ENCODE data around the gene ESPNL.

Gene ESPNL

DNA sequence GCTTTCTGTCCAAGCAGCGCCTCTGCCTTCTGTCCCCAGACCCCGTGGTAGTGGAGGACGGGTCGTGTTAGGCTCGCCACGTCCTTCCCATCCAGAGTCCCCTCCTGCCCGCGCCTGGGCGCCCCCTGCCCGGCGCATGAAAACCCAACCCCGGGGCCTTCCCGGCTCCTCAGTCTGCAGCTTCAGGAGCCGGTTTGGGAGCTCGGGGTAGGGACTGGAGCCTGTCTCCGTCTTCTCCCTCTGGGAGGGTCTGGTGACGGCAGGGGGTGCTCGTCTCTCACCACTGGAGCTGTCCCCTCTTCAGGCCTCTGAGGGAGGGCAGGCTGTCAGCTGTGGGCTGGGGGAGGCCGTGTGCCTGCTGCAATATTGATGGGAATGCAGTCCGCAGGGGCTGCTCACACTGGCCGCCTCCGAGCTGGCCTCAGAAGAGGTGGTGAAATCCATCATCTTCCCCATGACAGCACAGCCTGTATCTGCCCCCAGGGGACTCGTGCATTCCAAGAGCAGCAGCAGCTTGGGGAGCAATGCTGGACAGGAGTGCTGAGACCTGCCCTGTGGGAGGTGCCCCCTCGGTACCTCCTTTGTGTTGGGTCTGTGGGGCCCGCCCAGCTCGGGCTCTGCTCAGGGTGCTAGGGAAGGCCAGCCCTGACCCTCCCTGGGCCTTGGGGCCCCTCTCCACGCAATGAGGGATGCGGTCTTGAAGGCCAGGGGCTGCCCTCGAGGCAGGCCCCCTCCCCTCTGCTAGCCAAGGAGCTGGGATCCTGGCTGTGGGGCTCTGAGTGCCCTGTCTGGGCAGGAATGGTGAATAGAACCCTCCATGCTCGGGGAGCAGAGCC, 20.5 kb downstream of the ESPNL start:
- Histone ChIP-seq H3K4me3 (ENCODE audit: low read depth, low read length) (no peak overlapping the region), H3K9ac (ENCODE audit: low read depth, low read length) (no peak overlapping the region), H3K27me3 (ENCODE audit: control insufficient read depth, insufficient read depth, low read length) (no peaks in the 10 kb centered on the region), H3K36me3 (ENCODE audit: control insufficient read depth, insufficient read depth, low read length) (no peaks in the 10 kb centered on the region), H3K4me1 (ENCODE audit: control insufficient read depth, insufficient read depth, low read length) (no peaks in the 10 kb centered on the region), H3K27ac (ENCODE audit: low read depth, low read length) (no peak overlapping the region), H3K9me3 (ENCODE audit: control insufficient read depth, insufficient read depth, low read length) (no peaks in the 10 kb centered on the region)

GRCh38 chr2:238121511-238122286, 21.6 kb downstream of the ESPNL start:
- no peaks in the 10 kb centered on the region for H3K36me3 ChIP-seq (ENCODE audit: control insufficient read depth, insufficient read depth, low read length)
- H3K4me1 ChIP-seq (ENCODE audit: control insufficient read depth, insufficient read depth, low read length): no peaks in the 10 kb centered on the region
- H3K9me3 ChIP-seq (ENCODE audit: control insufficient read depth, insufficient read depth, low read length): no peaks in the 10 kb centered on the region
- H3K27me3 ChIP-seq (ENCODE audit: control insufficient read depth, insufficient read depth, low read length): no peaks in the 10 kb centered on the region
- H3K9ac ChIP-seq (ENCODE audit: low read depth, low read length): no peak overlapping the region
- H3K4me3 ChIP-seq (ENCODE audit: low read depth, low read length): no peak overlapping the region
- H3K27ac ChIP-seq (ENCODE audit: low read depth, low read length): no peak overlapping the region

DNA sequence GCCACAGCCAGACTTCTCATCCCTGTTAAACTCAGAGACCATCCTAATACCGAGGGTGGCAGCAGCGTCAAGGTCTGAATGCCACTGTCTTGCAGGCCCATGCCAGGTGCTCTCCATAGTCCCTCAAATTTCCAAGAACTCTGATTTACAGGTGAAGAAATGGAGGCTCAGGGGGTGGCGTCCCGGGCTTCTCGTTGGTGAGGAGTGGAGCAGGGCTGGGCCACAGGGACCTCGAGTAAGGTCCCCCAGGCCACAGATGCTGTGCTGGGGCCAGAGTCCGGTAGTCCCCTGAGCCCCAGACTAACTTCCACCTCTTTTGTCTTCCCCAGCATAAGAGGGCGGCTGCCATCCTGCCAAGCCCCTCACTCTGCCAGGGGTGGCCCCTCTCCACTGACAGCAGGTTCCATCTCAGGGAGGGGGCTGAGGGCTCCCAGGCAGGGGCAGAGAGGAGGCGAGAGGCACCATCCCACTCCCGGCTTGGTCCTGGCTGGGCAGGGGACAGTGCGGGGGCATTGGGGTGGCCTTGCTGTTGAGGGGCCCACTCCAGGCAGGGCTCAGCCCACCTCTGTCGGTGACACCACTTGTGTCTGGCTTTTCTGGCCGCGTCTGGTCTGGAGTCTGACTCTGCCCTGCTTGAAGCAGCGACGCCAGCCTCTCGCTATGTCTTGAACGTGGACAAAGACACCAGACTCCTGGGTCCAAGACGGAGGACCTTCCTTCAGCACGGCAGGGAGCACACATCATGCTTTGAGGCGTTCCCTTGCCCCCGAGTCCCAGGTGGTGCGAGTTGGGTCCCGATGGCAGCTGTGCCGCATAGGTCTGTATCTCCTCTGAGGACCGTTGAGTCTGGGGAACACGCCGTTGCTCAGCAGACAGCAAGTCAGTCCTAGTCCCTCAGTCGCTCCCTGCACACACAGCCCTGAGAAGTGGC, 22.4 kb downstream of the ESPNL start:
- Histone ChIP-seq H3K27ac (ENCODE audit: low read depth, low read length) (no peak overlapping the region), H3K4me3 (ENCODE audit: low read depth, low read length) (no peak overlapping the region), H3K9me3 (ENCODE audit: control insufficient read depth, insufficient read depth, low read length) (no peaks in the 10 kb centered on the region), H3K4me1 (ENCODE audit: control insufficient read depth, insufficient read depth, low read length) (no peaks in the 10 kb centered on the region), H3K36me3 (ENCODE audit: control insufficient read depth, insufficient read depth, low read length) (no peaks in the 10 kb centered on the region), H3K9ac (ENCODE audit: low read depth, low read length) (no peak overlapping the region), H3K27me3 (ENCODE audit: control insufficient read depth, insufficient read depth, low read length) (no peaks in the 10 kb centered on the region)

GRCh38 chr2:238123218-238123971, 23.3 kb downstream of the ESPNL start:
- Histone ChIP-seq H3K27ac (ENCODE audit: low read depth, low read length) (no peak overlapping the region), H3K9me3 (ENCODE audit: control insufficient read depth, insufficient read depth, low read length) (no peaks in the 10 kb centered on the region), H3K4me1 (ENCODE audit: control insufficient read depth, insufficient read depth, low read length) (no peaks in the 10 kb centered on the region), H3K27me3 (ENCODE audit: control insufficient read depth, insufficient read depth, low read length) (no peaks in the 10 kb centered on the region), H3K9ac (ENCODE audit: low read depth, low read length) (no peak overlapping the region), H3K36me3 (ENCODE audit: control insufficient read depth, insufficient read depth, low read length) (no peaks in the 10 kb centered on the region), H3K4me3 (ENCODE audit: low read depth, low read length) (no peak overlapping the region)

GRCh38 chr2:238123991-238124470, 23.9 kb downstream of the ESPNL start:
- Histone ChIP-seq H3K27ac (ENCODE audit: low read depth, low read length) (no peak overlapping the region), H3K27me3 (ENCODE audit: control insufficient read depth, insufficient read depth, low read length) (no peaks in the 10 kb centered on the region), H3K9ac (ENCODE audit: low read depth, low read length) (no peak overlapping the region), H3K4me1 (ENCODE audit: control insufficient read depth, insufficient read depth, low read length) (no peaks in the 10 kb centered on the region), H3K36me3 (ENCODE audit: control insufficient read depth, insufficient read depth, low read length) (no peaks in the 10 kb centered on the region), H3K4me3 (ENCODE audit: low read depth, low read length) (no peak overlapping the region), H3K9me3 (ENCODE audit: control insufficient read depth, insufficient read depth, low read length) (no peaks in the 10 kb centered on the region)

GRCh38 chr2:238124488-238125126, 24.5 kb downstream of the ESPNL start:
- Histone ChIP-seq H3K4me3 (ENCODE audit: low read depth, low read length) (no peak overlapping the region), H3K4me1 (ENCODE audit: control insufficient read depth, insufficient read depth, low read length) (no peaks in the 10 kb centered on the region), H3K9ac (ENCODE audit: low read depth, low read length) (no peak overlapping the region), H3K27ac (ENCODE audit: low read depth, low read length) (no peak overlapping the region), H3K9me3 (ENCODE audit: control insufficient read depth, insufficient read depth, low read length) (no peaks in the 10 kb centered on the region), H3K27me3 (ENCODE audit: control insufficient read depth, insufficient read depth, low read length) (no peaks in the 10 kb centered on the region), H3K36me3 (ENCODE audit: control insufficient read depth, insufficient read depth, low read length) (no peaks in the 10 kb centered on the region)

DNA sequence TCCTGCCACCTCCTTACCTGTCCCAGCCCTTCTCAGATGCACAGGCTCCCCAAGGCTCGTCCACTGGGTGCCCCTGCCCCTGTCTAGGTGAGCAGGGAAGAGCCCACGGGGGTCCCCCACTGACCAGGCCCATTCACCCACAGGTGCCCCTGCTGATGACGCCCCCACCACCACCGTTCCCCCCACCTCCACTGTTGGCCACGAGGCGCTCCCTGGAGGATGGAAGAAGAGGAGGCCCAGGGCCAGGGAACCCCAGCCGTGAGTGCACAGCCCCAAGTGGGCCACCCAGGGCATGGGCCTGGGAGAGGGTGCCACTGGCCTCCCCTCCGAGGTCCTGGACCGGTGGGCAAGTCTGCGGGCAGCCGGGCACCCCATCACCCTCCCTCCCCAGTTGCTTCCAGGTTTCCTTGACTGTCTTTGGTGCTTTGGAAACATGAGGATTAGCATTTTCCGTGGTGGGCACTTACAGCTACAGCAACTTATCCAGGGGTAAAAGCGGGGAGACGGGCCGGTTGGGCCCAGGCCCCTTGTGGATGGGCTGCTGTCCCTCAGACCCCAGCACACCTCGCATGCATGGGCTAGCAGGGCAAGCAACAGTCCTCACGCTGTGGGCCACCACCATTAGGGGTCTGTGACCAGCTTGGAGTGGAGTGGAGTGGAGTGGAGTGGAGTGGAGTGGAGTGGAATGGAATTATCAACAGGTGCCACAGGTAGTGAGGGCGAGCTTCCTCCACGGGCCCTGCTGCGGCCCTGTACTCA, 25.2 kb downstream of the ESPNL start:
- H3K4me3 ChIP-seq (ENCODE audit: low read depth, low read length): no peak overlapping the region
- no peak overlapping the region for H3K9ac ChIP-seq (ENCODE audit: low read depth, low read length)
- H3K27me3 ChIP-seq (ENCODE audit: control insufficient read depth, insufficient read depth, low read length): no peaks in the 10 kb centered on the region
- H3K27ac ChIP-seq (ENCODE audit: low read depth, low read length): no peak overlapping the region
- no peaks in the 10 kb centered on the region for H3K4me1 ChIP-seq (ENCODE audit: control insufficient read depth, insufficient read depth, low read length)
- H3K36me3 ChIP-seq (ENCODE audit: control insufficient read depth, insufficient read depth, low read length): no peaks in the 10 kb centered on the region
- no peaks in the 10 kb centered on the region for H3K9me3 ChIP-seq (ENCODE audit: control insufficient read depth, insufficient read depth, low read length)

- no peaks in the 10 kb centered on the region for H3K36me3 ChIP-seq (ENCODE audit: control insufficient read depth, insufficient read depth, low read length)
- no peak overlapping the region for H3K9ac ChIP-seq (ENCODE audit: low read depth, low read length)
- no peak overlapping the region for H3K27ac ChIP-seq (ENCODE audit: low read depth, low read length)
- H3K4me1 ChIP-seq (ENCODE audit: control insufficient read depth, insufficient read depth, low read length): no peaks in the 10 kb centered on the region
- no peak overlapping the region for H3K4me3 ChIP-seq (ENCODE audit: low read depth, low read length)
- no peaks in the 10 kb centered on the region for H3K9me3 ChIP-seq (ENCODE audit: control insufficient read depth, insufficient read depth, low read length)
- no peaks in the 10 kb centered on the region for H3K27me3 ChIP-seq (ENCODE audit: control insufficient read depth, insufficient read depth, low read length)
These were observed 26.2 kb downstream of the ESPNL start for GRCh38 chr2:238126338-238126737.

DNA sequence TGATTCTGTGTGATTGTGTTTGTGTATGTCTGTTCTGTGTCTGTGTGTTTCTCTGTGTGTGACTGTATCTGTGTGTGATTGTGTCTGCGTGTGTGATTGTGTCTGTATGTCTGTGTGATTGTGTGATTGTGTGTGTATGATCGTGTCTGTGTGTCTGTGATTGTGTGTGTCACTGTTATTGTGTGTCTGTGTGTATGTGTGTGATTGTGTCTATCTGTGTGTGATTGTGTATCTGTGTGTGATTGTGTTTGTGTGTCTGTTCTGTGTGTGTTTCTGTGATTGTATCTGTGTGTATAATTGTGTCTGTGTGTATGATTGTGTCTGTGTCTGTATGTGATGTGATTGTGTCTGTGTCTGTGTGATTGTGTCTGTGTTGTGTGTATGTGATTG, 26.6 kb downstream of the ESPNL start:
- Histone ChIP-seq H3K9ac (ENCODE audit: low read depth, low read length) (no peak overlapping the region), H3K4me3 (ENCODE audit: low read depth, low read length) (no peak overlapping the region), H3K36me3 (ENCODE audit: control insufficient read depth, insufficient read depth, low read length) (no peaks in the 10 kb centered on the region), H3K27me3 (ENCODE audit: control insufficient read depth, insufficient read depth, low read length) (no peaks in the 10 kb centered on the region), H3K4me1 (ENCODE audit: control insufficient read depth, insufficient read depth, low read length) (no peaks in the 10 kb centered on the region), H3K27ac (ENCODE audit: low read depth, low read length) (no peak overlapping the region), H3K9me3 (ENCODE audit: control insufficient read depth, insufficient read depth, low read length) (no peaks in the 10 kb centered on the region)
